Cardiac muscle cell (in vitro differentiated cells and primary cell): ENCODE data around the gene LAYN. TPM values are rescaled to one million over a fixed set of nuclear protein-coding genes. Genes with fewer than 3 reads are reported as not detected.
A peak's percentile ranks its signal among the peaks of the same experiment; 100 is the strongest.

Experiments
- DNase-seq, 2 donors: peaks; one replicate each; pipeline versions ENCODE4 v3.0.0 to v3.0.0-alpha.2; 2010 to 2017; ENCODE audit warnings: low read depth in 1 of 2, low spot score in 1 of 2
- H3K27ac ChIP-seq: fragments of 200-600 bp; sonication (generic); 2 replicates; pipeline ENCODE4 v1.5.1; 2016
- H3K27me3 ChIP-seq: fragments of 200-600 bp; sonication (generic); 2 replicates; pipeline ENCODE4 v1.6.0; 2016; ENCODE audit warnings: control low read depth
- H3K36me3 ChIP-seq: fragments of 200-600 bp; sonication (generic); 2 replicates; pipeline ENCODE4 v1.5.1; 2016; ENCODE audit warnings: control low read depth
- H3K4me1 ChIP-seq: fragments of 200-600 bp; sonication (generic); 2 replicates; pipeline ENCODE4 v1.8.1; 2017; ENCODE audit warnings: low read depth, mild to moderate bottlenecking, mixed run types
- H3K4me3 ChIP-seq: fragments of 200-600 bp; sonication (generic); 2 replicates; pipeline ENCODE4 v1.5.1; 2016; ENCODE audit warnings: mild to moderate bottlenecking
- H3K9me3 ChIP-seq: fragments of 200-600 bp; sonication (generic); 2 replicates; pipeline ENCODE4 v1.5.1; 2017; ENCODE audit warnings: low read depth, mild to moderate bottlenecking, control low read depth
- CTCF ChIP-seq: IDR thresholded peaks from 2 replicates; pipeline ENCODE4 v1.5.1; 2012; ENCODE audit warnings: low read depth, mild to moderate bottlenecking, low read length
- polyA plus RNA-seq: library from polyadenylated mRNA; unstranded; fragments of >200 nt; fragmentation: Nextera tagmentation; extraction: Ambion mirVana; gene quantifications from 2 replicates; pipeline ENCODE4 v1.2.1, GENCODE V29; 2016
- total RNA-seq: library from RNA; depleted of rRNA; stranded (reverse); fragments of >200 nt; gene quantifications from 2 replicates; pipeline ENCODE4 v1.2.3, GENCODE V29; 2016

Gene LAYN
- total and polyA plus RNA-seq, 2 experiments from 2014 or later = 1.1 to 2.6 TPM

GRCh38 chr11:111571829-111572501 lies 31.4 kb downstream of the LAYN start:
- peak in 1 of 2 donors; percentile 27 for DNase-seq
- Histone ChIP-seq H3K4me1 (peaks cover 5% of the 10 kb centered on the region), H3K36me3 (no peaks in the 10 kb centered on the region), H3K27ac (no peak overlapping the region), H3K4me3 (no peak overlapping the region), H3K27me3 (no peaks in the 10 kb centered on the region), H3K9me3 (no peaks in the 10 kb centered on the region)
- no peak for TF ChIP-seq CTCF

GRCh38 chr11:111572581-111572980 lies 32.1 kb downstream of the LAYN start:
- no peaks in the 10 kb centered on the region for H3K27me3 ChIP-seq
- no peak overlapping the region for H3K4me3 ChIP-seq
- no peak overlapping the region for H3K27ac ChIP-seq
- H3K36me3 ChIP-seq = no peaks in the 10 kb centered on the region
- peaks cover 5% of the 10 kb centered on the region for H3K4me1 ChIP-seq
- H3K9me3 ChIP-seq = no peaks in the 10 kb centered on the region
- no peak for DNase-seq
- no peak for TF ChIP-seq CTCF

- no peak overlapping the region for H3K4me3 ChIP-seq
- no peaks in the 10 kb centered on the region for H3K9me3 ChIP-seq
- no peaks in the 10 kb centered on the region for H3K27me3 ChIP-seq
- peaks cover 5% of the 10 kb centered on the region for H3K4me1 ChIP-seq
- TF ChIP-seq CTCF = no peak
- no peaks in the 10 kb centered on the region for H3K36me3 ChIP-seq
- peak in 1 of 2 donors; percentile 51 for DNase-seq
- no peak overlapping the region for H3K27ac ChIP-seq
Measured at GRCh38 chr11:111573821-111574249, 33.3 kb downstream of the LAYN start.

- H3K27ac ChIP-seq = no peak overlapping the region
- H3K4me1 ChIP-seq = peaks cover 5% of the 10 kb centered on the region
- no peaks in the 10 kb centered on the region for H3K27me3 ChIP-seq
- no peaks in the 10 kb centered on the region for H3K9me3 ChIP-seq
- DNase-seq = no peak
- H3K36me3 ChIP-seq = no peaks in the 10 kb centered on the region
- no peak for TF ChIP-seq CTCF
- H3K4me3 ChIP-seq = no peak overlapping the region
Measured at GRCh38 chr11:111574373-111575225, 34.1 kb downstream of the LAYN start.

GRCh38 chr11:111575740-111576139 lies 35.2 kb downstream of the LAYN start:
- no peak for TF ChIP-seq CTCF
- Histone ChIP-seq H3K27me3 (no peaks in the 10 kb centered on the region), H3K27ac (no peak overlapping the region), H3K9me3 (no peaks in the 10 kb centered on the region), H3K4me1 (peaks cover 5% of the 10 kb centered on the region), H3K4me3 (no peak overlapping the region), H3K36me3 (no peaks in the 10 kb centered on the region)
- DNase-seq = no peak
